ENCODE measurements around the gene IQCF2.
"Not testable (repeated sequence)": the region's sequence is repeated elsewhere in the genome, so short reads cannot be mapped to it uniquely, and the experiment has no call there.

IQCF2 gene

GRCh38 chr3:51860703-51861665 lies at the start of gene IQCF2:
IQCF2 (plus strand) TSS chr3:51861615; CDS start chr3:51861667, 52 bp downstream.
- DNase-seq, result no peak

GRCh38 chr3:51813539-51813938 lies 47.9 kb upstream of the IQCF2 start:
- no peak for DNase-seq

- no peak for DNase-seq
Observed at GRCh38 chr3:51814034-51814433, 47.4 kb upstream of the IQCF2 start.

- no peak for DNase-seq
Observed at GRCh38 chr3:51815614-51816013, 45.8 kb upstream of the IQCF2 start.

- DNase-seq, result no peak
Observed at GRCh38 chr3:51816723-51817122, 44.7 kb upstream of the IQCF2 start.

GRCh38 chr3:51817375-51817774 lies 44.0 kb upstream of the IQCF2 start:
- no peak for DNase-seq

- DNase-seq, result no peak
Observed at GRCh38 chr3:51819151-51819550, 42.3 kb upstream of the IQCF2 start.

- peak; percentile 5 for DNase-seq
Observed at GRCh38 chr3:51819709-51820406, 41.6 kb upstream of the IQCF2 start.

GRCh38 chr3:51828297-51828696 lies 33.1 kb upstream of the IQCF2 start:
- no peak for DNase-seq

- DNase-seq, result no peak
Observed at GRCh38 chr3:51830345-51830744, 31.1 kb upstream of the IQCF2 start.

GRCh38 chr3:51830836-51831385 lies 30.5 kb upstream of the IQCF2 start:
- no peak for DNase-seq

GRCh38 chr3:51836606-51837005 lies 24.8 kb upstream of the IQCF2 start:
- DNase-seq, result no peak

GRCh38 chr3:51845129-51845528 lies 16.3 kb upstream of the IQCF2 start:
- no peak for DNase-seq

GRCh38 chr3:51855411-51855810 lies 6.0 kb upstream of the IQCF2 start:
- DNase-seq, result not testable (repeated sequence)

GRCh38 chr3:51862886-51863285 lies 1.5 kb downstream of the IQCF2 start:
- DNase-seq, result no peak

- DNase-seq, result not testable (repeated sequence)
Observed at GRCh38 chr3:51868896-51869295, 7.5 kb downstream of the IQCF2 start.

GRCh38 chr3:51869304-51869703 lies 7.9 kb downstream of the IQCF2 start:
- DNase-seq, result no peak

GRCh38 chr3:51873253-51873766 lies 11.9 kb downstream of the IQCF2 start:
- no peak for DNase-seq

GRCh38 chr3:51873876-51874275 lies 12.5 kb downstream of the IQCF2 start:
- DNase-seq, result no peak

- no peak for DNase-seq
Observed at GRCh38 chr3:51874411-51874810, 13.0 kb downstream of the IQCF2 start.

- no peak for DNase-seq
Observed at GRCh38 chr3:51874889-51875288, 13.5 kb downstream of the IQCF2 start.

GRCh38 chr3:51875501-51875900 lies 14.1 kb downstream of the IQCF2 start, which contains the start of gene IQCF5:
IQCF5 (minus strand) TSS chr3:51875601; CDS start chr3:51875531, 70 bp downstream.
- no peak for DNase-seq

GRCh38 chr3:51876186-51876585 lies 14.8 kb downstream of the IQCF2 start:
- DNase-seq, result no peak
